ENCODE measurements around the gene NOXRED1.

Gene NOXRED1

GRCh38 chr14:77407158-77407557 is 16.2 kb downstream of the NOXRED1 start:
- peak; percentile 85 for DNase-seq

- peak; percentile 72 for DNase-seq
Measured at GRCh38 chr14:77406718-77407117, 16.6 kb downstream of the NOXRED1 start.

- no peak for DNase-seq
Measured at GRCh38 chr14:77406086-77406485, 17.2 kb downstream of the NOXRED1 start.

- no peak for DNase-seq
Measured at GRCh38 chr14:77403768-77404167, 19.6 kb downstream of the NOXRED1 start.

GRCh38 chr14:77400216-77400615 is 23.1 kb downstream of the NOXRED1 start:
- DNase-seq, result no peak

- no peak for DNase-seq
Measured at GRCh38 chr14:77390188-77390587, 33.1 kb downstream of the NOXRED1 start.

GRCh38 chr14:77378701-77379100 is 44.6 kb downstream of the NOXRED1 start:
- DNase-seq, result no peak

- no peak for DNase-seq
Measured at GRCh38 chr14:77377502-77377844, 45.9 kb downstream of the NOXRED1 start.

GRCh38 chr14:77376771-77377501 is 46.4 kb downstream of the NOXRED1 start, which contains the start of the genes SAMD15 and TMED8:
TSS of gene SAMD15 (plus strand) at chr14:77377379. CDS start at chr14:77377419, 40 bp downstream.
TSS of gene TMED8 (minus strand) at chr14:77377094. CDS start at chr14:77377053, 41 bp downstream.
- peak; percentile 94 for DNase-seq

- DNase-seq, result peak; percentile 56
Measured at GRCh38 chr14:77375973-77376770, 47.2 kb downstream of the NOXRED1 start.

- DNase-seq, result peak; percentile 46
Measured at GRCh38 chr14:77375164-77375950, 48.0 kb downstream of the NOXRED1 start.

- no peak for DNase-seq
Measured at GRCh38 chr14:77372304-77372841, 51.0 kb downstream of the NOXRED1 start.

- DNase-seq, result no peak
Measured at GRCh38 chr14:77369285-77369684, 54.0 kb downstream of the NOXRED1 start.

- no peak for DNase-seq
Measured at GRCh38 chr14:77364146-77364545, 59.2 kb downstream of the NOXRED1 start.

GRCh38 chr14:77359626-77360025 is 63.7 kb downstream of the NOXRED1 start:
- DNase-seq, result no peak

GRCh38 chr14:77356899-77357298 is 66.4 kb downstream of the NOXRED1 start:
- DNase-seq, result no peak

- no peak for DNase-seq
Measured at GRCh38 chr14:77355811-77356210, 67.5 kb downstream of the NOXRED1 start.

GRCh38 chr14:77353469-77354141 is 69.7 kb downstream of the NOXRED1 start:
- no peak for DNase-seq

- peak; percentile 54 for DNase-seq
Measured at GRCh38 chr14:77347751-77348150, 75.6 kb downstream of the NOXRED1 start.

- no peak for DNase-seq
Measured at GRCh38 chr14:77346495-77346894, 76.8 kb downstream of the NOXRED1 start.

- DNase-seq, result no peak
Measured at GRCh38 chr14:77344377-77344996, 78.8 kb downstream of the NOXRED1 start.

All from hematopoietic multipotent progenitor cell treated with erythropoietin and hydrocortisone succinate and interleukin-3 and kit ligand, for 6 days (in vitro differentiated cells).